H9 (cell line): ENCODE data around the gene PCDHGA9. TPM values are rescaled to one million over a fixed set of nuclear protein-coding genes. Genes with fewer than 3 reads are reported as not detected.
"Not testable (repeated sequence)": the region's sequence is repeated elsewhere in the genome, so short reads cannot be mapped to it uniquely, and the experiment has no call there.

Experiments used
- DNase-seq: peaks from one replicate; pipeline ENCODE4 v3.0.0-alpha.2; 2017
- H2AFZ ChIP-seq: one replicate; pipeline ENCODE4 v1.6.1; 2013; ENCODE audit warnings: mild to moderate bottlenecking, low read length, control low read depth, moderate library complexity
- H2AK5ac ChIP-seq: 2 replicates; pipeline ENCODE4 v1.6.1; 2013; ENCODE audit warnings: low read length, control low read depth, mixed read lengths; ENCODE audit not compliant: insufficient read length
- H2BK120ac ChIP-seq: one replicate; pipeline ENCODE4 v1.6.1; 2013; ENCODE audit warnings: low read depth, mild to moderate bottlenecking, low read length, control low read depth, inconsistent platforms; ENCODE audit not compliant: poor library complexity, severe bottlenecking
- H2BK12ac ChIP-seq: 2 replicates; pipeline ENCODE4 v1.6.1; 2013; ENCODE audit warnings: low read length, control low read depth, mixed read lengths, low read depth; ENCODE audit not compliant: insufficient read length
- H2BK15ac ChIP-seq: 2 replicates; pipeline ENCODE4 v1.6.1; 2013; ENCODE audit warnings: low read depth, low read length, control low read depth
- H2BK20ac ChIP-seq: one replicate; pipeline ENCODE4 v1.6.1; 2013; ENCODE audit warnings: low read depth, mild to moderate bottlenecking, low read length, control low read depth, inconsistent platforms; ENCODE audit not compliant: poor library complexity, severe bottlenecking
- H2BK5ac ChIP-seq: 2 replicates; pipeline ENCODE4 v1.6.1; 2013; ENCODE audit warnings: low read length, control low read depth, mixed read lengths; ENCODE audit not compliant: insufficient read length
- H3K14ac ChIP-seq: 2 replicates; pipeline ENCODE4 v1.6.1; 2013; ENCODE audit warnings: low read length, control low read depth; ENCODE audit not compliant: insufficient read depth
- H3K18ac ChIP-seq: 2 replicates; pipeline ENCODE4 v1.6.1; 2013; ENCODE audit warnings: low read depth, mild to moderate bottlenecking, mixed read lengths, low read length, control low read depth; ENCODE audit not compliant: insufficient read length
- H3K23ac ChIP-seq: 2 replicates; pipeline ENCODE4 v1.6.1; 2013; ENCODE audit warnings: low read length, control low read depth, mixed read lengths, low read depth; ENCODE audit not compliant: insufficient read length
- H3K23me2 ChIP-seq: 2 replicates; pipeline ENCODE4 v1.6.1; 2013; ENCODE audit warnings: low read depth, mild to moderate bottlenecking, mixed read lengths, low read length, control low read depth; ENCODE audit not compliant: insufficient read length, poor library complexity, severe bottlenecking
- H3K27ac ChIP-seq: 2 replicates; pipeline ENCODE4 v1.5.1; 2013; ENCODE audit warnings: low read length, control low read depth, mixed read lengths, low read depth; ENCODE audit not compliant: insufficient read length
- H3K27me3 ChIP-seq: 2 replicates; pipeline ENCODE4 v1.6.1; 2013; ENCODE audit warnings: low read length, control low read depth, inconsistent platforms; ENCODE audit not compliant: insufficient read depth
- H3K4ac ChIP-seq: 2 replicates; pipeline ENCODE4 v1.6.1; 2013; ENCODE audit warnings: low read depth, mild to moderate bottlenecking, control low read depth, inconsistent platforms, low read length, moderate library complexity
- H3K4me1 ChIP-seq: 2 replicates; pipeline ENCODE4 v1.6.1; 2013; ENCODE audit warnings: low read length, control low read depth, inconsistent platforms; ENCODE audit not compliant: insufficient read depth
- H3K4me2 ChIP-seq: 2 replicates; pipeline ENCODE4 v1.6.1; 2013; ENCODE audit warnings: low read length, control low read depth, mixed read lengths; ENCODE audit not compliant: insufficient read length, insufficient read depth
- H3K56ac ChIP-seq: 2 replicates; pipeline ENCODE4 v1.6.1; 2013; ENCODE audit warnings: low read depth, mild to moderate bottlenecking, mixed read lengths, low read length, control low read depth; ENCODE audit not compliant: insufficient read length
- H3K79me1 ChIP-seq: 2 replicates; pipeline ENCODE4 v1.6.1; 2013; ENCODE audit warnings: low read depth, mild to moderate bottlenecking, moderate library complexity, low read length, control low read depth, inconsistent platforms; ENCODE audit not compliant: insufficient read depth, poor library complexity, severe bottlenecking
- H3K79me2 ChIP-seq: 2 replicates; pipeline ENCODE4 v1.6.1; 2013; ENCODE audit warnings: low read length, control low read depth, inconsistent platforms; ENCODE audit not compliant: insufficient read depth
- H3K9ac ChIP-seq: 2 replicates; pipeline ENCODE4 v1.6.1; 2013; ENCODE audit warnings: low read length, control low read depth, mixed read lengths; ENCODE audit not compliant: insufficient read length; ENCODE audit errors: extremely low read depth
- H3K9me3 ChIP-seq: one replicate; pipeline ENCODE4 v1.6.1; 2013; ENCODE audit warnings: low read depth, low read length, inconsistent platforms; ENCODE audit not compliant: control insufficient read depth
- H3T11ph ChIP-seq: one replicate; pipeline ENCODE4 v1.6.1; 2013; ENCODE audit warnings: mild to moderate bottlenecking, low read length, control low read depth, inconsistent platforms
- H4K20me1 ChIP-seq: one replicate; pipeline ENCODE4 v1.6.1; 2013; ENCODE audit not compliant: control insufficient read depth, insufficient read length, insufficient read depth
- H4K5ac ChIP-seq: 2 replicates; pipeline ENCODE4 v1.6.1; 2013; ENCODE audit warnings: low read depth, mild to moderate bottlenecking, mixed read lengths, low read length, control low read depth; ENCODE audit not compliant: insufficient read length
- H4K8ac ChIP-seq: replicated peaks from 2 replicates; pipeline ENCODE4 v1.6.1; 2013; ENCODE audit warnings: low read length, control low read depth, mixed read lengths, low read depth; ENCODE audit not compliant: insufficient read length
- H4K91ac ChIP-seq: 2 replicates; pipeline ENCODE4 v1.6.1; 2013; ENCODE audit warnings: low read depth, mild to moderate bottlenecking, moderate library complexity, mixed read lengths, low read length, control low read depth; ENCODE audit not compliant: insufficient read length
- H3K27ac Mint-ChIP-seq, 3 experiments: 2 replicates in 2 of 3; 3 replicates in 1 of 3; pipeline ENCODE4 v1.8.0; 2020 to 2021; ENCODE audit warnings: mixed read lengths in 3 of 3, mild to moderate bottlenecking in 1 of 3, moderate library complexity in 1 of 3
- H3K27me3 Mint-ChIP-seq: 2 replicates; pipeline ENCODE4 v1.8.0; 2021; ENCODE audit warnings: low read depth, mild to moderate bottlenecking, moderate library complexity, mixed read lengths
- H3K36me3 Mint-ChIP-seq, 3 experiments: 2 replicates in 2 of 3; 3 replicates in 1 of 3; pipeline ENCODE4 v1.8.0; 2020 to 2021; ENCODE audit warnings: low read depth in 3 of 3, mixed read lengths in 3 of 3; ENCODE audit not compliant: insufficient read depth in 1 of 3
- H3K4me1 Mint-ChIP-seq, 2 experiments: 2 replicates each; pipeline ENCODE4 v1.8.0; 2020; ENCODE audit warnings: mixed read lengths in 2 of 2
- H3K4me3 Mint-ChIP-seq, 2 experiments: 2 replicates in 1 of 2; 3 replicates in 1 of 2; pipeline ENCODE4 v1.8.0; 2020 to 2021; ENCODE audit warnings: mild to moderate bottlenecking in 2 of 2, mixed read lengths in 2 of 2, moderate library complexity in 1 of 2
- H3K9me3 Mint-ChIP-seq, 2 experiments: 2 replicates in 1 of 2; 3 replicates in 1 of 2; pipeline ENCODE4 v1.8.0; 2020; ENCODE audit warnings: mild to moderate bottlenecking in 2 of 2, mixed read lengths in 2 of 2, moderate library complexity in 1 of 2
- CTCF ChIP-seq: fragments of 200-600 bp; sonication (generic); conservative IDR thresholded peaks from 3 replicates; pipeline ENCODE4 v1.8.0; 2021; ENCODE audit warnings: antibody characterized with exemption, mild to moderate bottlenecking
- whole genome bisulfite sequencing: extraction: QIAGEN DNeasy Blood & Tissue Kit; methylation state at CpG from one replicate; pipeline ENCODE4 v1.1.7; 2013; ENCODE audit warnings: missing lambda C conversion rate, low lambda C conversion rate, mixed read lengths; ENCODE audit not compliant: insufficient read length; ENCODE audit errors: extremely low coverage; 5-methylcytosine and 5-hydroxymethylcytosine counted together
- total RNA-seq: library from RNA; stranded (reverse); gene quantifications from 2 replicates; pipeline ENCODE4 v1.2.1, GENCODE V29; 2021

Gene PCDHGA9
- total RNA-seq, 1 experiment from 2014 or later: 1.3 TPM

GRCh38 chr5:141387557-141388311, 14.8 kb upstream of the PCDHGA9 start, which contains the start of gene PCDHGB4:
Gene PCDHGB4, plus strand, starts transcription at chr5:141387698. Its CDS starts 187 bp downstream, at chr5:141387885.
- not testable (repeated sequence) for H2BK12ac ChIP-seq, H3K79me1 ChIP-seq, H4K20me1 ChIP-seq, H2BK20ac ChIP-seq, H2BK5ac ChIP-seq, H4K8ac ChIP-seq, H3K23me2 ChIP-seq, H2AK5ac ChIP-seq, H3K23ac ChIP-seq, H3K79me2 ChIP-seq, H2BK120ac ChIP-seq, H3K14ac ChIP-seq, H3T11ph ChIP-seq, H3K27ac Mint-ChIP-seq, H3K56ac ChIP-seq, H3K27me3 ChIP-seq, H3K4me1 Mint-ChIP-seq, H3K27ac ChIP-seq, H3K4me1 ChIP-seq, H2AFZ ChIP-seq, H4K91ac ChIP-seq, H4K5ac ChIP-seq, H2BK15ac ChIP-seq, H3K4ac ChIP-seq
- peak; percentile 76 for DNase-seq
- Histone ChIP-seq H3K4me2 (peak within 1 kb of the TSS; percentile 51), H3K18ac (peak within 1 kb of the TSS; percentile 33), H3K9me3 (peaks cover 42% of the 10 kb centered on the region), H3K9ac (peak within 1 kb of the TSS; percentile 15)
- Mint-ChIP-seq H3K9me3 (peaks cover 69 to 74% of the 10 kb centered on the region in 2 experiments), H3K27me3 (peaks cover 15% of the 10 kb centered on the region), H3K4me3 (peak within 1 kb of the TSS in 1 of 2 experiments; percentile 71; a peak in 2 of 5 replicates), H3K36me3 (peaks cover 25 to 62% (median 43%) of the 10 kb centered on the region in 3 experiments)
- peak; percentile 72 for TF ChIP-seq CTCF
- no CpG with 5 or more reads among the region's 40 CpGs for WGBS
